ENCODE measurements around the gene IL9.
"Not testable (repeated sequence)": the region's sequence is repeated elsewhere in the genome, so short reads cannot be mapped to it uniquely, and the experiment has no call there.

IL9 gene

GRCh38 chr5:135859641-135860040 lies 36.0 kb downstream of the IL9 start:
- DNase-seq = peak; percentile 81
- H2BK120ac ChIP-seq (ENCODE audit: low read depth, low read length) = no peak overlapping the region
- peak overlapping the region; percentile 55 for H3K27ac ChIP-seq (ENCODE audit: low read depth, low read length)
- H2BK5ac ChIP-seq (ENCODE audit: low read length) = peak overlapping the region; percentile 89
- H3K18ac ChIP-seq (ENCODE audit: low read length) = no peak overlapping the region
- no CpG with 5 or more reads among the region's 1 CpG for WGBS (ENCODE audit: extremely low coverage, insufficient coverage, low lambda C conversion rate)
- H3K79me1 ChIP-seq (ENCODE audit: low read length) = no peaks in the 10 kb centered on the region
- no peaks in the 10 kb centered on the region for H3K79me2 ChIP-seq (ENCODE audit: control insufficient read depth, insufficient read depth, low read length)
- H2AK5ac ChIP-seq (ENCODE audit: low read length) = no peak overlapping the region
- no peak overlapping the region for H4K8ac ChIP-seq (ENCODE audit: low read depth, low read length)
- H3K4me2 ChIP-seq (ENCODE audit: low read length) = no peak overlapping the region
- no peak overlapping the region for H2BK15ac ChIP-seq (replicated peaks; ENCODE audit: low read depth)
- H3K23ac ChIP-seq (ENCODE audit: low read length) = no peak overlapping the region
- H3K36me3 ChIP-seq (ENCODE audit: control insufficient read depth, insufficient read depth, low read length) = no peaks in the 10 kb centered on the region
- H3K27me3 ChIP-seq (ENCODE audit: insufficient read depth, low read length, poor library complexity) = no peaks in the 10 kb centered on the region
- peaks cover 6% of the 10 kb centered on the region for H3K4me1 ChIP-seq (ENCODE audit: control insufficient read depth, low read depth, low read length)
- H3K4me3 ChIP-seq (ENCODE audit: low read length) = no peak overlapping the region
- H3K56ac ChIP-seq (ENCODE audit: low read length) = peak overlapping the region; percentile 75
- H3K9ac ChIP-seq (ENCODE audit: low read length) = no peak overlapping the region
- H3K4ac ChIP-seq (ENCODE audit: low read depth, low read length) = no peak overlapping the region
- H4K5ac ChIP-seq (ENCODE audit: low read length) = no peak overlapping the region

GRCh38 chr5:135859186-135859585 lies 36.5 kb downstream of the IL9 start:
- H2BK15ac ChIP-seq (replicated peaks; ENCODE audit: low read depth); H2BK120ac ChIP-seq (ENCODE audit: low read depth, low read length); H3K18ac ChIP-seq (ENCODE audit: low read length); H3K79me2 ChIP-seq (ENCODE audit: control insufficient read depth, insufficient read depth, low read length); H3K36me3 ChIP-seq (ENCODE audit: control insufficient read depth, insufficient read depth, low read length); H3K9ac ChIP-seq (ENCODE audit: low read length); H2AK5ac ChIP-seq (ENCODE audit: low read length); H3K4me3 ChIP-seq (ENCODE audit: low read length); H3K27me3 ChIP-seq (ENCODE audit: insufficient read depth, low read length, poor library complexity); H3K4me2 ChIP-seq (ENCODE audit: low read length); H3K4me1 ChIP-seq (ENCODE audit: control insufficient read depth, low read depth, low read length); H3K4ac ChIP-seq (ENCODE audit: low read depth, low read length); H3K23ac ChIP-seq (ENCODE audit: low read length); H4K8ac ChIP-seq (ENCODE audit: low read depth, low read length); H3K79me1 ChIP-seq (ENCODE audit: low read length): not testable (repeated sequence)
- peak overlapping the region; percentile 55 for H3K27ac ChIP-seq (ENCODE audit: low read depth, low read length)
- peak; percentile 22 for DNase-seq
- WGBS (ENCODE audit: extremely low coverage, insufficient coverage, low lambda C conversion rate) = no CpG with 5 or more reads among the region's 3 CpGs
- peak overlapping the region; percentile 89 for H2BK5ac ChIP-seq (ENCODE audit: low read length)
- peak overlapping the region; percentile 40 for H4K5ac ChIP-seq (ENCODE audit: low read length)
- H3K56ac ChIP-seq (ENCODE audit: low read length) = peak overlapping the region; percentile 75

GRCh38 chr5:135857630-135858311 lies 37.9 kb downstream of the IL9 start:
- Histone ChIP-seq H3K4me2 (ENCODE audit: low read length) (no peak overlapping the region), H3K36me3 (ENCODE audit: control insufficient read depth, insufficient read depth, low read length) (no peaks in the 10 kb centered on the region), H3K18ac (ENCODE audit: low read length) (peak overlapping the region; percentile 33), H3K23ac (ENCODE audit: low read length) (no peak overlapping the region), H4K5ac (ENCODE audit: low read length) (no peak overlapping the region), H3K9ac (ENCODE audit: low read length) (no peak overlapping the region), H3K4me3 (ENCODE audit: low read length) (no peak overlapping the region), H3K27ac (ENCODE audit: low read depth, low read length) (no peak overlapping the region), H4K8ac (ENCODE audit: low read depth, low read length) (no peak overlapping the region), H3K79me2 (ENCODE audit: control insufficient read depth, insufficient read depth, low read length) (no peaks in the 10 kb centered on the region), H3K56ac (ENCODE audit: low read length) (no peak overlapping the region), H3K79me1 (ENCODE audit: low read length) (no peaks in the 10 kb centered on the region), H3K4ac (ENCODE audit: low read depth, low read length) (no peak overlapping the region), H3K4me1 (ENCODE audit: control insufficient read depth, low read depth, low read length) (peaks cover 6% of the 10 kb centered on the region), H2BK120ac (ENCODE audit: low read depth, low read length) (no peak overlapping the region), H3K27me3 (ENCODE audit: insufficient read depth, low read length, poor library complexity) (no peaks in the 10 kb centered on the region), H2BK15ac (replicated peaks; ENCODE audit: low read depth) (no peak overlapping the region), H2BK5ac (ENCODE audit: low read length) (peak overlapping the region; percentile 41), H2AK5ac (ENCODE audit: low read length) (peak overlapping the region; percentile 31)
- no CpG with 5 or more reads among the region's 2 CpGs for WGBS (ENCODE audit: extremely low coverage, insufficient coverage, low lambda C conversion rate)
- no peak for DNase-seq

DNA sequence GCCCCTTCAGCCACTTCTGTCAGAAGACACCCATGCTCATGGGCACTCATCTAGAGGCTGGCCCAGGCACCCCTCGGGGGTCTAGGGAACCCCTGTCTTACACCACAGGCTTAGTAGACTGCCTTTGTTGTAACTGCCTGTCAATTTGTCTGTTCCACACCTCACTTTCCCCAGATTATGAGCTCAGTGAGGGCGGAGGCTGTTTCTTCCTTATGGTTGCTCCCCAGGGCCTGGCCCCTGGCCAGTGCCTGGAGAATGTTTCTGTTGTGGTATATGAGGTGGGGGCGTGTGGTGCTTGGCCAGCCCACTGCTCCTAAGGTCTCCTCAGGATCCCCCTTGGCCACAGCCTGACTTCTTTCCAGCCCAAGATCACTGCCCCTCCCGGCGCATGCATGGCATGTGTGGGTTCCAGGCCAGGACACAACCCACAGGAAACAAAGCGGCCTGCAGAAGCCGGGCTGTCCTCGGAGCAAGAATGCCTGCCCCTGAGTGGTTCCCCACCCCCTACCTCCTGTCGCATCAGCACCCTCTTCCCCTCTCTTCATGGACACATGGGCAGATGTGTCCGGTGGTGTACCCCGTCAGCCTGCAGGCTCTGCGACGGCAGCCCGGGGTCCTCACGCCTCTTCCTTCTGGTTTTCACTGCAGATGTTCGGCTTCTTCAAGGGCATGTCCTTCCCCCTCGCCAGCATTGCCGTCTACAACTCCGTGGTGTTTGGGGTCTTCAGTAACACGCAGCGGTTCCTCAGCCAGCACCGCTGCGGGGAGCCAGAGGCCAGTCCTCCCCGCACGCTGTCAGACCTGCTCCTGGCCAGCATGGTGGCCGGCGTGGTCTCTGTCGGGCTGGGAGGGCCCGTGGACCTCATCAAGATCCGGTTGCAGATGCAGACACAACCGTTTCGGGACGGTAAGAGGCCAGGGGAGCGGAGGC lies 43.5 kb downstream of the IL9 start:
- Histone ChIP-seq H4K8ac (ENCODE audit: low read depth, low read length) (no peak overlapping the region), H3K27me3 (ENCODE audit: insufficient read depth, low read length, poor library complexity) (no peaks in the 10 kb centered on the region), H3K4me2 (ENCODE audit: low read length) (no peak overlapping the region), H3K23ac (ENCODE audit: low read length) (no peak overlapping the region), H3K36me3 (ENCODE audit: control insufficient read depth, insufficient read depth, low read length) (no peaks in the 10 kb centered on the region), H2AK5ac (ENCODE audit: low read length) (no peak overlapping the region), H2BK5ac (ENCODE audit: low read length) (no peak overlapping the region), H3K18ac (ENCODE audit: low read length) (no peak overlapping the region), H3K4me1 (ENCODE audit: control insufficient read depth, low read depth, low read length) (no peaks in the 10 kb centered on the region), H4K5ac (ENCODE audit: low read length) (no peak overlapping the region), H3K27ac (ENCODE audit: low read depth, low read length) (no peak overlapping the region), H2BK120ac (ENCODE audit: low read depth, low read length) (no peak overlapping the region), H3K79me1 (ENCODE audit: low read length) (no peaks in the 10 kb centered on the region), H3K4ac (ENCODE audit: low read depth, low read length) (no peak overlapping the region), H3K79me2 (ENCODE audit: control insufficient read depth, insufficient read depth, low read length) (no peaks in the 10 kb centered on the region), H3K56ac (ENCODE audit: low read length) (no peak overlapping the region), H3K9ac (ENCODE audit: low read length) (no peak overlapping the region), H3K4me3 (ENCODE audit: low read length) (no peak overlapping the region), H2BK15ac (replicated peaks; ENCODE audit: low read depth) (no peak overlapping the region)
- WGBS (ENCODE audit: extremely low coverage, insufficient coverage, low lambda C conversion rate) = no CpG with 5 or more reads among the region's 34 CpGs
- DNase-seq = no peak

DNA sequence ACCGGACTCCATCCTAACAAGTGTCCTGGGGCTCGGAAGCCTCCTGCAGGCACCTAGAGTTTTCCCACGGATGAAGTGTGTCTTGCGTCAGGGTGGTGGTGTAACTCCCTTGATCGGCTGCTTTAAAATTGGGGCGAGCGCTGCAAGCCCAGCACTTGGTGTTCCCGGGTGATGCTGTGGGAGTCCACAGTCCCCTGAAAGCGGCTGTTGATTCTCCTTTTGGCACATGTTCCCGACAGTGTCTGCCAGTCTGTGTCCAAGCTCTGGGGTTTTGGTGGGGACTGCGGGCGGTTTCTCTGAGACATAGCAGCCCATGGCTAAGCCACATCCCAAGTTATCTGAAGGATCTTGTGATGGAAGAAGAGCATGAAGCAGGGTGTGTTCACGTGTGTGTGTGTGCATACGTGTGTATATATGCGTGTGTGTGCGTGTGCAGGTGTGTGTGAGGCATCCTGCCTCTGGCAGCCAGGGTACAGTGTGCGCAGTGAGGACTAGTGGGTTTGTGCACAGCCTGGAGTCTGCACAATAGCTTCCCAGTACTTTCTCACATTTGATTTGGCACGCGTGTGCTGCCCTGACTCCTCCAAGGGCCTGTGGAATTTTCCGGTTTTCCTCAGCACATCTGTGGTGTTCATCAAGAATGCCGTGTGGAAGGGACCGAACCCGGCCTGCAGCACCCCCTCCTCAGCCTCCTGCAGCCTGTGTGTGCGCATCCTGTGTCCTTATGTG lies 44.3 kb downstream of the IL9 start:
- Histone ChIP-seq H2BK5ac (ENCODE audit: low read length) (no peak overlapping the region), H3K4ac (ENCODE audit: low read depth, low read length) (no peak overlapping the region), H3K18ac (ENCODE audit: low read length) (no peak overlapping the region), H4K8ac (ENCODE audit: low read depth, low read length) (no peak overlapping the region), H3K36me3 (ENCODE audit: control insufficient read depth, insufficient read depth, low read length) (no peaks in the 10 kb centered on the region), H2AK5ac (ENCODE audit: low read length) (no peak overlapping the region), H3K27me3 (ENCODE audit: insufficient read depth, low read length, poor library complexity) (no peaks in the 10 kb centered on the region), H3K23ac (ENCODE audit: low read length) (no peak overlapping the region), H3K56ac (ENCODE audit: low read length) (no peak overlapping the region), H3K79me1 (ENCODE audit: low read length) (no peaks in the 10 kb centered on the region), H3K4me2 (ENCODE audit: low read length) (no peak overlapping the region), H2BK15ac (replicated peaks; ENCODE audit: low read depth) (no peak overlapping the region), H3K4me3 (ENCODE audit: low read length) (no peak overlapping the region), H3K4me1 (ENCODE audit: control insufficient read depth, low read depth, low read length) (no peaks in the 10 kb centered on the region), H4K5ac (ENCODE audit: low read length) (no peak overlapping the region), H3K9ac (ENCODE audit: low read length) (no peak overlapping the region), H2BK120ac (ENCODE audit: low read depth, low read length) (no peak overlapping the region), H3K27ac (ENCODE audit: low read depth, low read length) (no peak overlapping the region), H3K79me2 (ENCODE audit: control insufficient read depth, insufficient read depth, low read length) (no peaks in the 10 kb centered on the region)
- WGBS (ENCODE audit: extremely low coverage, insufficient coverage, low lambda C conversion rate) = no CpG with 5 or more reads among the region's 24 CpGs
- no peak for DNase-seq
